SK-N-MC (cell line): ENCODE results near the gene DMGDH.

Source experiments
- DNase-seq: peaks from one replicate; pipeline ENCODE4 v3.0.0-alpha.2; 2011; ENCODE audit warnings: low read depth, low spot score
- H3K27ac ChIP-seq: fragments of 200-600 bp; sonication (generic); 2 replicates; pipeline ENCODE4 v1.5.1; 2016; ENCODE audit warnings: mixed run types
- H3K36me3 ChIP-seq: fragments of 200-600 bp; sonication (generic); 2 replicates; pipeline ENCODE4 v1.6.1; 2017; ENCODE audit warnings: antibody characterized with exemption, low read length, mixed read lengths; ENCODE audit not compliant: insufficient read depth
- H3K4me3 ChIP-seq: fragments of 200-600 bp; sonication (generic); 2 replicates; pipeline ENCODE4 v1.5.1; 2016
- H3K9ac ChIP-seq: fragments of 200-600 bp; sonication (generic); 2 replicates; pipeline ENCODE4 v1.8.0; 2017; ENCODE audit warnings: mixed run types, mixed read lengths; ENCODE audit not compliant: insufficient read length
- H3K9me3 ChIP-seq: fragments of 200-600 bp; sonication (generic); 2 replicates; pipeline ENCODE4 v1.6.1; 2017; ENCODE audit warnings: low read depth, mild to moderate bottlenecking, antibody characterized with exemption, low read length, moderate library complexity, mixed read lengths
- EZH2 ChIP-seq: fragments of 200-600 bp; sonication (generic); IDR thresholded peaks from one replicate; pipeline ENCODE4 v1.6.1; 2017; ENCODE audit warnings: antibody characterized with exemption
- FOXP2 ChIP-seq: optimal IDR thresholded peaks from 2 replicates; pipeline ENCODE3; 2011; ENCODE audit warnings: mild to moderate bottlenecking, moderate library complexity; ENCODE audit not compliant: insufficient read depth; ENCODE audit errors: extremely low read length, control extremely low read depth
- POLR2AphosphoS5 ChIP-seq: IDR thresholded peaks from 2 replicates; pipeline ENCODE4 v1.6.1; 2012; ENCODE audit warnings: mild to moderate bottlenecking, low read depth, low read length, borderline replicate concordance

The DMGDH gene

GRCh38 chr5:78961743-78962142, 107.7 kb downstream of the DMGDH start:
- H3K27ac ChIP-seq, result no peak overlapping the region
- no peak for DNase-seq
- H3K9me3 ChIP-seq, result no peaks in the 10 kb centered on the region
- no peaks in the 10 kb centered on the region for H3K36me3 ChIP-seq
- no peak overlapping the region for H3K4me3 ChIP-seq
- TF ChIP-seq POLR2AphosphoS5 (no peak), EZH2 (no peak), FOXP2 (no peak)
- no peak overlapping the region for H3K9ac ChIP-seq

GRCh38 chr5:78959767-78960166, 109.7 kb downstream of the DMGDH start:
- TF ChIP-seq POLR2AphosphoS5, result no peak
- no peak for TF ChIP-seq FOXP2
- no peak for TF ChIP-seq EZH2
- H3K9me3 ChIP-seq, result no peaks in the 10 kb centered on the region
- no peak overlapping the region for H3K9ac ChIP-seq
- no peak overlapping the region for H3K27ac ChIP-seq
- DNase-seq, result no peak
- H3K36me3 ChIP-seq, result no peaks in the 10 kb centered on the region
- H3K4me3 ChIP-seq, result no peak overlapping the region

- no peak for DNase-seq
- no peak for TF ChIP-seq POLR2AphosphoS5
- TF ChIP-seq EZH2, result no peak
- TF ChIP-seq FOXP2, result no peak
- Histone ChIP-seq H3K36me3 (no peaks in the 10 kb centered on the region), H3K9me3 (no peaks in the 10 kb centered on the region), H3K9ac (no peak overlapping the region), H3K4me3 (no peak overlapping the region), H3K27ac (no peak overlapping the region)
Observed at GRCh38 chr5:78958672-78959445, 110.6 kb downstream of the DMGDH start.

- Histone ChIP-seq H3K27ac (no peak overlapping the region), H3K9me3 (no peaks in the 10 kb centered on the region), H3K36me3 (no peaks in the 10 kb centered on the region), H3K9ac (no peak overlapping the region), H3K4me3 (no peak overlapping the region)
- no peak for DNase-seq
- TF ChIP-seq EZH2 (no peak), FOXP2 (no peak), POLR2AphosphoS5 (no peak)
Observed at GRCh38 chr5:78956901-78957300, 112.6 kb downstream of the DMGDH start.

- Histone ChIP-seq H3K36me3 (no peaks in the 10 kb centered on the region), H3K9ac (no peak overlapping the region), H3K4me3 (no peak overlapping the region), H3K27ac (no peak overlapping the region), H3K9me3 (no peaks in the 10 kb centered on the region)
- TF ChIP-seq EZH2 (no peak), FOXP2 (no peak), POLR2AphosphoS5 (no peak)
- DNase-seq, result no peak
Observed at GRCh38 chr5:78953092-78953800, 116.2 kb downstream of the DMGDH start.
